GM12864 (cell line): ENCODE measurements around the gene KL.

Source experiments
- DNase-seq: peaks from one replicate; pipeline ENCODE4 v3.0.0-alpha.2; 2011; ENCODE audit warnings: low read depth
- H3K4me3 ChIP-seq: 2 replicates; pipeline ENCODE4 v1.5.1; 2011; ENCODE audit warnings: mild to moderate bottlenecking, low read depth, low read length, control low read depth
- CTCF ChIP-seq: IDR thresholded peaks from 2 replicates; pipeline ENCODE4 v1.5.1; 2011; ENCODE audit warnings: low read depth, mild to moderate bottlenecking, moderate library complexity, low read length, control low read depth, inconsistent platforms; ENCODE audit errors: missing control alignments

The KL gene

GRCh38 chr13:33025220-33025744, 9.1 kb downstream of the KL start:
- DNase-seq = no peak
- no peak for TF ChIP-seq CTCF
- no peak overlapping the region for H3K4me3 ChIP-seq

GRCh38 chr13:33026489-33027152, 10.4 kb downstream of the KL start:
- no peak for DNase-seq
- no peak overlapping the region for H3K4me3 ChIP-seq
- no peak for TF ChIP-seq CTCF

- TF ChIP-seq CTCF = no peak
- DNase-seq = no peak
- H3K4me3 ChIP-seq = no peak overlapping the region
Measured at GRCh38 chr13:33028620-33029019, 12.4 kb downstream of the KL start.

- TF ChIP-seq CTCF = no peak
- no peak overlapping the region for H3K4me3 ChIP-seq
- DNase-seq = no peak
Measured at GRCh38 chr13:33031277-33031676, 15.1 kb downstream of the KL start.

GRCh38 chr13:33032037-33032625, 15.9 kb downstream of the KL start:
- no peak for TF ChIP-seq CTCF
- H3K4me3 ChIP-seq = no peak overlapping the region
- DNase-seq = no peak

GRCh38 chr13:33033051-33033812, 17.0 kb downstream of the KL start:
- DNase-seq = no peak
- H3K4me3 ChIP-seq = no peak overlapping the region; the same call in 1 of the 2 replicates
- no peak for TF ChIP-seq CTCF

GRCh38 chr13:33033986-33034385, 17.8 kb downstream of the KL start:
- no peak overlapping the region for H3K4me3 ChIP-seq
- DNase-seq = no peak
- no peak for TF ChIP-seq CTCF
